HepG2 (cell line): ENCODE results near the gene NRL. TPM values are rescaled to one million over a fixed set of nuclear protein-coding genes. Genes with fewer than 3 reads are reported as not detected.

Experiments used
- ARNT2 ChIP-seq: sonication (generic); formaldehyde crosslinking; IDR thresholded peaks from 2 replicates; pipeline ENCODE4 v1.8.0; 2022; ENCODE audit warnings: mild to moderate bottlenecking, low read depth, missing genetic modification reagents, moderate library complexity
- CBX2 ChIP-seq, 2 experiments: fragments of 200-600 bp in 1 of 2; sonication (generic); formaldehyde crosslinking in 1 of 2; IDR thresholded peaks; 2 replicates each; pipeline versions ENCODE4 v1.7.0 to v1.8.1; 2018 to 2022; ENCODE audit warnings: low read depth in 2 of 2, low read length in 1 of 2, mild to moderate bottlenecking in 1 of 2, missing genetic modification reagents in 1 of 2
- FOXP4 ChIP-seq: sonication (generic); formaldehyde crosslinking; IDR thresholded peaks from 2 replicates; pipeline ENCODE4 v1.4.0; 2020; ENCODE audit warnings: missing genetic modification reagents
- HOXA7 ChIP-seq: sonication (generic); formaldehyde crosslinking; IDR thresholded peaks from 2 replicates; pipeline ENCODE4 v1.8.1; 2022; ENCODE audit warnings: mild to moderate bottlenecking, missing genetic modification reagents, moderate library complexity
- MBNL3 ChIP-seq: fragments of 250-450 bp; sonication (Bioruptor Pico); conservative IDR thresholded peaks from 2 replicates; pipeline ENCODE4 v1.8.0; 2022; ENCODE audit warnings: mild to moderate bottlenecking, inconsistent platforms
- RBM22 ChIP-seq: fragments of 200-400 bp; formaldehyde crosslinking; optimal IDR thresholded peaks from 2 replicates; pipeline ENCODE3; 2017; ENCODE audit warnings: mild to moderate bottlenecking, low read length, moderate library complexity
- REL ChIP-seq: sonication (generic); formaldehyde crosslinking; conservative IDR thresholded peaks from 2 replicates; pipeline ENCODE4 v1.8.0; 2022; ENCODE audit warnings: mild to moderate bottlenecking, missing genetic modification reagents, moderate library complexity
- SAFB2 ChIP-seq: sonication (generic); formaldehyde crosslinking; IDR thresholded peaks from 2 replicates; pipeline ENCODE4 v1.5.1; 2020; ENCODE audit warnings: missing genetic modification reagents, low read depth, mild to moderate bottlenecking, borderline replicate concordance
- TBP ChIP-seq: sonication (generic); formaldehyde crosslinking; IDR thresholded peaks from 2 replicates; pipeline ENCODE4 v1.5.0; 2020; ENCODE audit warnings: missing genetic modification reagents
- U2AF2 ChIP-seq: fragments of 200-400 bp; formaldehyde crosslinking; IDR thresholded peaks from 2 replicates; pipeline ENCODE4 v1.6.1; 2017; ENCODE audit warnings: low read depth, mild to moderate bottlenecking, low read length
- ZFAT ChIP-seq: sonication (generic); formaldehyde crosslinking; conservative IDR thresholded peaks from 2 replicates; pipeline ENCODE4 v1.8.1; 2023; ENCODE audit warnings: missing genetic modification reagents, inconsistent platforms
- ZMAT3 ChIP-seq: sonication (generic); formaldehyde crosslinking; conservative IDR thresholded peaks from 2 replicates; pipeline ENCODE4 v1.7.0; 2021; ENCODE audit warnings: missing genetic modification reagents
- ZNF124 ChIP-seq: sonication (generic); formaldehyde crosslinking; IDR thresholded peaks from 2 replicates; pipeline ENCODE4 v1.4.0; 2020; ENCODE audit warnings: missing genetic modification reagents
- ZNF513 ChIP-seq: sonication (generic); formaldehyde crosslinking; conservative IDR thresholded peaks from 2 replicates; pipeline ENCODE4 v1.5.0; 2020; ENCODE audit warnings: missing genetic modification reagents
- ZNF710 ChIP-seq: sonication (generic); formaldehyde crosslinking; IDR thresholded peaks from 2 replicates; pipeline ENCODE4 v1.5.0; 2020; ENCODE audit warnings: mild to moderate bottlenecking, missing genetic modification reagents, borderline replicate concordance
- ZNF761 ChIP-seq: sonication (generic); formaldehyde crosslinking; conservative IDR thresholded peaks from 2 replicates; pipeline ENCODE4 v1.4.0; 2020; ENCODE audit warnings: mild to moderate bottlenecking, missing genetic modification reagents
- ZXDC ChIP-seq: sonication (generic); formaldehyde crosslinking; IDR thresholded peaks from 2 replicates; pipeline ENCODE4 v1.5.0; 2020; ENCODE audit warnings: mild to moderate bottlenecking, missing genetic modification reagents
- polyA plus RNA-seq, 8 experiments: library from polyadenylated mRNA; depleted of rRNA in 3 of 8; stranded (reverse) in 7 of 8; unstranded in 1 of 8; fragments of >200 nt; fragmentation: Illumina TruSeq in 4 of 8; extraction: Trizol in 4 of 8; gene quantifications; 2 replicates each; pipeline versions ENCODE4 v1.2.1 to v1.2.3, GENCODE V29; 2011 to 2016; ENCODE audit warnings: low read depth in 4 of 8, missing spikeins in 1 of 8, mixed read lengths in 1 of 8; ENCODE audit not compliant: insufficient read depth in 1 of 8
- total RNA-seq, 5 experiments: library from RNA; depleted of rRNA; stranded (reverse); fragments of >200 nt; fragmentation: Illumina TruSeq; extraction: Trizol; gene quantifications; 2 replicates each; pipeline ENCODE4 v1.2.3, GENCODE V29; 2016; ENCODE audit warnings: low read depth in 1 of 5
- TF ChIP-seq, protein P1 (sequence below): sonication (generic); formaldehyde crosslinking; IDR thresholded peaks from 2 replicates; pipeline ENCODE4 v1.8.0; 2022; ENCODE audit warnings: low read depth, missing genetic modification reagents

Gene NRL
- total and polyA plus RNA-seq, 2 of the 13 experiments (the other 11 are each of a cell fraction or from before 2014, with no cell fraction given) = 2.5 to 4.7 TPM

GRCh38 chr14:24093901-24094840, 20.6 kb downstream of the NRL start, which contains the start of gene PCK2 (continued):
- peak; percentile 92 for TF ChIP-seq ZFAT (CRISPR knock-in tag)
- peak; percentile 98 for TF ChIP-seq ZMAT3 (CRISPR knock-in tag)
- TF ChIP-seq ZNF761 (CRISPR knock-in tag) = peak; percentile 85
- TF ChIP-seq HOXA7 (CRISPR knock-in tag) = no peak
- TF ChIP-seq SAFB2 (CRISPR knock-in tag) = peak; percentile 99
- TF ChIP-seq ZXDC (CRISPR knock-in tag) = no peak
- no peak for TF ChIP-seq MBNL3 (CRISPR knock-in tag)
- TF ChIP-seq RBM22 = peak; percentile 94
- TF ChIP-seq FOXP4 (CRISPR knock-in tag) = peak; percentile 86
- no peak for TF ChIP-seq CBX2 (IDR thresholded peaks at IDR 0.05; ENCODE audit: low read depth, low read length)
- peak; percentile 98 for TF ChIP-seq CBX2 (CRISPR knock-in tag; IDR thresholded peaks at IDR 0.05; ENCODE audit: low read depth)
- TF ChIP-seq, protein P1, sequence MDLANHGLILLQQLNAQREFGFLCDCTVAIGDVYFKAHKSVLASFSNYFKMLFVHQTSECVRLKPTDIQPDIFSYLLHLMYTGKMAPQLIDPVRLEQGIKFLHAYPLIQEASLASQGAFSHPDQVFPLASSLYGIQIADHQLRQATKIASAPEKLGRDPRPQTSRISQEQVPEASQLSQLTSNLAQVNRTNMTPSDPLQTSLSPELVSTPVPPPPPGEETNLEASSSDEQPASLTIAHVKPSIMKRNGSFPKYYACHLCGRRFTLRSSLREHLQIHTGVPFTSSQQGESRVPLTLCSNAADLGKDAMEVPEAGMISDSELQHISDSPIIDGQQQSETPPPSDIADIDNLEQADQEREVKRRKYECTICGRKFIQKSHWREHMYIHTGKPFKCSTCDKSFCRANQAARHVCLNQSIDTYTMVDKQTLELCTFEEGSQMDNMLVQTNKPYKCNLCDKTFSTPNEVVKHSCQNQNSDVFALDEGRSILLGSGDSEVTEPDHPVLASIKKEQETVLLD (CRISPR knock-in tag) = no peak
- peak; percentile 100 for TF ChIP-seq ARNT2
- TF ChIP-seq REL (CRISPR knock-in tag) = no peak
- peak; percentile 95 for TF ChIP-seq ZNF124 (CRISPR knock-in tag)
- peak; percentile 96 for TF ChIP-seq TBP (CRISPR knock-in tag)
- peak; percentile 94 for TF ChIP-seq ZNF710 (CRISPR knock-in tag)
- peak; percentile 56; the same call in 1 of the 2 replicates for TF ChIP-seq U2AF2
- TF ChIP-seq ZNF513 (CRISPR knock-in tag) = peak; percentile 99; the same call in 1 of the 2 replicates
